HEK293 (cell line): ENCODE data around the gene NBPF11.

Source experiments
- CTCF ChIA-PET: fragments of 350-600 bp; formaldehyde crosslinking; extraction: SDS; loops from one replicate; lab custom pipeline; 2021; ENCODE audit warnings: antibody characterized with exemption; lab: Yijun Ruan, JAX
- POLR2A ChIA-PET: fragments of 300-600 bp; formaldehyde crosslinking; extraction: SDS; loops from one replicate; lab custom pipeline; 2020; ENCODE audit warnings: antibody characterized with exemption, inconsistent platforms; lab: Yijun Ruan, JAX
- H3K27ac ChIP-seq: fragments of 200-500 bp; sonication (Bioruptor generic); 2 replicates; pipeline ENCODE4 v1.5.1; 2014; ENCODE audit warnings: low read depth, low read length, control low read depth, inconsistent platforms; ENCODE audit errors: extremely low read depth
- H3K36me3 ChIP-seq, 2 experiments: fragments of 200-500 bp in 1 of 2; sonication (Bioruptor generic) in 1 of 2; 1 replicate in 1 of 2; 2 replicates in 1 of 2; pipeline ENCODE4 v1.5.1; 2014 to 2017; ENCODE audit warnings: inconsistent platforms in 2 of 2, low read length in 2 of 2; ENCODE audit not compliant: control insufficient read depth in 2 of 2, insufficient read depth in 1 of 2
- H3K4me1 ChIP-seq: fragments of 200-500 bp; sonication (Bioruptor generic); 2 replicates; pipeline ENCODE4 v1.5.1; 2014; ENCODE audit warnings: mild to moderate bottlenecking, low read length, inconsistent platforms; ENCODE audit not compliant: control insufficient read depth, insufficient read depth
- H3K4me3 ChIP-seq: 2 replicates; pipeline ENCODE4 v1.5.1; 2011; ENCODE audit warnings: low read depth, mild to moderate bottlenecking, control low read depth, low read length, moderate library complexity
- H3K9me3 ChIP-seq: fragments of 200-500 bp; sonication (Bioruptor generic); 2 replicates; pipeline ENCODE4 v1.5.1; 2014; ENCODE audit warnings: low read depth, low read length, inconsistent platforms; ENCODE audit not compliant: control insufficient read depth, insufficient read depth
- GFI1B ChIP-seq: fragments of 450-650 bp; formaldehyde crosslinking; IDR thresholded peaks from 2 replicates; pipeline ENCODE4 v1.5.1; 2016; ENCODE audit warnings: missing biosample characterization, missing genetic modification characterization
- HOXD13 ChIP-seq: sonication (generic); formaldehyde crosslinking; IDR thresholded peaks from 2 replicates; pipeline ENCODE4 v1.8.0; 2022; ENCODE audit warnings: missing genetic modification reagents, borderline replicate concordance
- MZF1 ChIP-seq: fragments of 450-650 bp; formaldehyde crosslinking; IDR thresholded peaks from 2 replicates; pipeline ENCODE4 v1.5.1; 2017; ENCODE audit warnings: missing biosample characterization, missing genetic modification characterization, borderline replicate concordance
- ZBTB48 ChIP-seq: fragments of 450-650 bp; formaldehyde crosslinking; IDR thresholded peaks from 2 replicates; pipeline ENCODE4 v1.5.1; 2016; ENCODE audit warnings: missing biosample characterization, missing genetic modification characterization
- ZNF19 ChIP-seq: fragments of 450-650 bp; formaldehyde crosslinking; IDR thresholded peaks from 2 replicates; pipeline ENCODE4; 2016; ENCODE audit warnings: missing biosample characterization, missing genetic modification characterization, low read depth
- ZNF24 ChIP-seq: fragments of 450-650 bp; formaldehyde crosslinking; IDR thresholded peaks from 2 replicates; pipeline ENCODE4 v1.5.1; 2016; ENCODE audit warnings: missing biosample characterization, missing genetic modification characterization
- ZNF274 ChIP-seq, 2 experiments: fragments of 200-500 bp in 1 of 2; fragments of 450-650 bp in 1 of 2; sonication (Bioruptor generic) in 1 of 2; formaldehyde crosslinking in 1 of 2; IDR thresholded peaks; 2 replicates each; pipeline versions ENCODE4 v1.5.1 to v1.6.1; 2014 to 2016; ENCODE audit warnings: borderline replicate concordance in 1 of 2, inconsistent platforms in 1 of 2, low read length in 1 of 2, missing biosample characterization in 1 of 2, missing genetic modification characterization in 1 of 2
- ZNF394 ChIP-seq: fragments of 450-650 bp; formaldehyde crosslinking; IDR thresholded peaks from 2 replicates; pipeline ENCODE4 v1.5.1; 2016; ENCODE audit warnings: missing biosample characterization, missing genetic modification characterization, mild to moderate bottlenecking, moderate library complexity, borderline replicate concordance
- ZNF416 ChIP-seq: fragments of 450-650 bp; formaldehyde crosslinking; IDR thresholded peaks from 2 replicates; pipeline ENCODE4 v1.5.1; 2016; ENCODE audit warnings: missing biosample characterization, missing genetic modification characterization
- ZNF677 ChIP-seq: fragments of 450-650 bp; IDR thresholded peaks from 2 replicates; pipeline ENCODE4 v1.5.0; 2018; ENCODE audit warnings: missing biosample characterization, mild to moderate bottlenecking, missing genetic modification characterization, moderate library complexity
- ZSCAN23 ChIP-seq: fragments of 450-650 bp; formaldehyde crosslinking; IDR thresholded peaks from 2 replicates; pipeline ENCODE4 v1.5.1; 2016; ENCODE audit warnings: missing biosample characterization, missing genetic modification characterization
- TF ChIP-seq, protein P1 (sequence below): fragments of 450-650 bp; formaldehyde crosslinking; IDR thresholded peaks from 2 replicates; pipeline ENCODE4 v1.5.1; 2016; ENCODE audit warnings: missing biosample characterization, missing genetic modification characterization
- TF ChIP-seq, protein P2 (sequence below): fragments of 450-650 bp; formaldehyde crosslinking; IDR thresholded peaks from 2 replicates; pipeline ENCODE4 v1.5.0; 2017; ENCODE audit warnings: missing biosample characterization, missing genetic modification characterization, borderline replicate concordance

The NBPF11 gene

DNA sequence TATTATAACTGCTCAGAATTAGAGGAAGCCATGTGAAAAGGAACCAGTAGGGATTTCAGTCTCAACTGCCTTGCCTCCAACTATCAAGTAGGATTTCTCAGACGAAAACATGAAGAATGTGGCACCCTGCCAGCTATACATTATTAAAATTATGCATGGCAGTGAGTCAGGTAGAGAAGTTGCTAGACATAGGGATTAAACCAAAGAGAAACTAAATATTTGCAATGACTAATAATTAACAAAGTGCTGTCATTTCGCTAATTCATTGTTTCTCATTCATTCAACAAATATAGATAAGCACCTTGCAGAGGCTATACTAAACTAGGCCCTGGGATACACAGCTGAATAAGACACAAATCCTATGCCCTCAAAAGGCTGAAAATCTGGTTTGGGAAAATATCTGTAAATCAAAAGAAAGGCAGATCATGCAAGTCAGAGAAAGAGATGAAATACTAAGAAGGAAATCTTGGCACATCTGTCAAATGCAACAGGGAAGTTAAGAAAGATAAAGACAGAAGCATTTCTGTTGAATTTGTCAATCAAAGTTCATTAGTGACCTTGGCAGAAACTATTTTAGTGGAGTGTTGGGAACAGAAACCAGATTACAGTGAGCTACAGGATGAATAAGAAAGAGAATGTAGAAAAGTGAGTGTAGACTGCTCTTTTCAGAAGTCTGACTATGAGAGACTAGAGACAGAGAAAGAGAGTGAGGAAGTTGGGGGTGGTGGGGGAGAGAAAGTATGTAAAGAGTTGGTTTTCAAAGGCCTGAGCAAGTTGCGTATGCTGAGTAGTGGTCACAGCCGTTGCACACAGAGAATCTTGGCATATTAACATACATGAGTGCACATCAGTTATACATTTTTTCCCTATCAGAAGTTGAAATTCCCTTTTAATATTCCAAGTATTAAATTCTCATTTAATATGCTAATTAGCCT, 14.7 kb upstream of the NBPF11 start:
- H3K4me3 ChIP-seq = no peak overlapping the region
- 0 out of 2 replicates have a peak, but pooled peaks cover 3% of the 10 kb centered on the region for H3K4me1 ChIP-seq
- H3K9me3 ChIP-seq = no peaks in the 10 kb centered on the region
- ChIA-PET POLR2A (no interaction called here), CTCF (no interaction called here)
- TF ChIP-seq ZNF274 (IDR thresholded peaks at IDR 0.05; ENCODE audit: low read length) (no peak), ZNF274 (tag by site-specific recombination; IDR thresholded peaks at IDR 0.05; ENCODE audit: borderline replicate concordance) (no peak), ZSCAN23 (tag by site-specific recombination) (no peak), ZNF416 (tag by site-specific recombination) (no peak), ZNF24 (tag by site-specific recombination) (no peak)
- TF ChIP-seq, protein P1, sequence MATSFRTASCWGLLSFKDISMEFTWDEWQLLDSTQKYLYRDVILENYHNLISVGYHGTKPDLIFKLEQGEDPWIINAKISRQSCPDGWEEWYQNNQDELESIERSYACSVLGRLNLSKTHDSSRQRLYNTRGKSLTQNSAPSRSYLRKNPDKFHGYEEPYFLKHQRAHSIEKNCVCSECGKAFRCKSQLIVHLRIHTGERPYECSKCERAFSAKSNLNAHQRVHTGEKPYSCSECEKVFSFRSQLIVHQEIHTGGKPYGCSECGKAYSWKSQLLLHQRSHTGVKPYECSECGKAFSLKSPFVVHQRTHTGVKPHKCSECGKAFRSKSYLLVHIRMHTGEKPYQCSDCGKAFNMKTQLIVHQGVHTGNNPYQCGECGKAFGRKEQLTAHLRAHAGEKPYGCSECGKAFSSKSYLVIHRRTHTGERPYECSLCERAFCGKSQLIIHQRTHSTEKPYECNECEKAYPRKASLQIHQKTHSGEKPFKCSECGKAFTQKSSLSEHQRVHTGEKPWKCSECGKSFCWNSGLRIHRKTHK (tag by site-specific recombination) = no peak
- no peaks in the 10 kb centered on the region for H3K36me3 ChIP-seq
- H3K27ac ChIP-seq = no peak overlapping the region

DNA sequence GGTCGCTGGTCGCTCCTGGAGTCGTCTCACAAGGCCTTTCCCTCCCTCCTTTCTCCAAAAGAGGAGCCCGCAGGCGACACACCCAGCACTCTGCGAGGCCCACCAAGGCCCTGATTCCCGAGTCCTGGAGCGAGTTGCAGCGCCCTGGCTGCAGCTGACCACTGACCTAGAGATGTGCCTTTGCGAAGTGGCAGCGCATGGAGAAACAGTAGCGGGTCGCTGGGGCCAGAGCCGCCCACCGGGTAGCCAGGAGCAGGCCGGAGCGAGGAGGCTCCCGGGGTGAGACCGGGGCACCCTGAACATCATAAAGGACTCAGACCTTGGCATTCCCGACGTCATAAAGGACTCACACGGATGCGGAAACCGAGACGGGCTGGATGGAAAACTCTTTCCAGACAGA, 10.3 kb upstream of the NBPF11 start:
- Histone ChIP-seq H3K4me1 (0 out of 2 replicates have a peak, but pooled peaks cover 3% of the 10 kb centered on the region), H3K36me3 (no peaks in the 10 kb centered on the region), H3K4me3 (no peak overlapping the region), H3K9me3 (no peaks in the 10 kb centered on the region), H3K27ac (no peak overlapping the region)
- POLR2A ChIA-PET = interaction anchor here (0.6 kb wide), 1 partner anchor 621 kb away, joined by 4 read pairs; no protein-coding TSS in a partner anchor
- CTCF ChIA-PET = no interaction called here
- TF ChIP-seq MZF1 = no peak
- no peak for TF ChIP-seq GFI1B
- TF ChIP-seq ZBTB48 (tag by site-specific recombination) = no peak

DNA sequence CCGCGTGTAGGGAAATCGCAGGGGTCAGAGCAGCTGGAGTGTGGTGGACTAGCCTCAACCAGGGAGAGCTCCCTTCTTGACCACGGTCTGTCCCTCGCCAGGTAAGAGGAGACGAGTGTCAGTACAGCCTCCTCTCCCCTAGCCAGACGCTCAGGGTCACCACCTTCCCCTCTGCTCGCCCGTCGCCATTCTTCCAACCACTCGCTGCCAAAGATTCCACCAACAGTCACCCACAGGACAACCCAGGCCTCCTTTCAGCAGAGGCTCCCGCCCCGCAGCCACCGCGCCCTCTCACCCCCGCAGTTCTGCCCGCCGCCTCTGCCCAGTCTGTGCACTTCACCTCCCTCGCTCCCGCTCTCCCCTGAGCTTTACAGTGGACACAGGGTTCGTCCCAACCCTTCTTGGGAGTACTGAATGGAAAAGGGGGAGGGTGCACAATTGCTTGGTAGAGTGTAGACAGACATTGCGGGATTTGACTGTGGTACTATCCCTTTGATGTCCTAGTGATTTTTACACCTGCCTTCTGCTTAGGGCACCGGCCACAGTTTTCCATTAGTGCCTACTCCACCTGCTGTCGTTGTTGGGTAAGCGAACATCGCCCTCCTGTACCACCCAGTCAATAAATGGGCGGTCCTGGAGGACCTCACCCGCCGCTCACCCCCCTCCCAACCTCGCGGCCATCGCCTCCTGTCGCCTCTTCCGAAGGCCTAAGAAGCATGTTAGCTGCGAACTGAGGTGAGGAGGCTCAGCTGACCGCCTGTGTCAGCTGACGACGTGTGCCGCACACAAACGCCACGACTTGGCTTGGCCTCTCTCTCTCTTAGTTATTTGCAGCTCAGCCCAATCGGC, 9.2 kb upstream of the NBPF11 start:
- no peak overlapping the region for H3K4me3 ChIP-seq
- H3K9me3 ChIP-seq = no peaks in the 10 kb centered on the region
- H3K4me1 ChIP-seq = 0 out of 2 replicates have a peak, but pooled peaks cover under 1% of the 10 kb centered on the region
- H3K36me3 ChIP-seq = no peaks in the 10 kb centered on the region
- H3K27ac ChIP-seq = no peak overlapping the region
- POLR2A ChIA-PET = no interaction called here
- TF ChIP-seq ZNF394 (tag by site-specific recombination) (no peak), ZNF19 (tag by site-specific recombination) (no peak), HOXD13 (CRISPR knock-in tag) (no peak), ZNF677 (tag by site-specific recombination) (no peak)
- TF ChIP-seq, protein P2, sequence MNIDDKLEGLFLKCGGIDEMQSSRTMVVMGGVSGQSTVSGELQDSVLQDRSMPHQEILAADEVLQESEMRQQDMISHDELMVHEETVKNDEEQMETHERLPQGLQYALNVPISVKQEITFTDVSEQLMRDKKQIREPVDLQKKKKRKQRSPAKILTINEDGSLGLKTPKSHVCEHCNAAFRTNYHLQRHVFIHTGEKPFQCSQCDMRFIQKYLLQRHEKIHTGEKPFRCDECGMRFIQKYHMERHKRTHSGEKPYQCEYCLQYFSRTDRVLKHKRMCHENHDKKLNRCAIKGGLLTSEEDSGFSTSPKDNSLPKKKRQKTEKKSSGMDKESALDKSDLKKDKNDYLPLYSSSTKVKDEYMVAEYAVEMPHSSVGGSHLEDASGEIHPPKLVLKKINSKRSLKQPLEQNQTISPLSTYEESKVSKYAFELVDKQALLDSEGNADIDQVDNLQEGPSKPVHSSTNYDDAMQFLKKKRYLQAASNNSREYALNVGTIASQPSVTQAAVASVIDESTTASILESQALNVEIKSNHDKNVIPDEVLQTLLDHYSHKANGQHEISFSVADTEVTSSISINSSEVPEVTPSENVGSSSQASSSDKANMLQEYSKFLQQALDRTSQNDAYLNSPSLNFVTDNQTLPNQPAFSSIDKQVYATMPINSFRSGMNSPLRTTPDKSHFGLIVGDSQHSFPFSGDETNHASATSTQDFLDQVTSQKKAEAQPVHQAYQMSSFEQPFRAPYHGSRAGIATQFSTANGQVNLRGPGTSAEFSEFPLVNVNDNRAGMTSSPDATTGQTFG (tag by site-specific recombination) = no peak
- TF ChIP-seq, all 188 proteins: peak for 0
- CTCF ChIA-PET = no interaction called here
